NCI-H345 treated with DMSO at 0.1 percent for 48 hours (cell line): ENCODE measurements around the gene MLLT6.

ENCODE experiments used
- DNase-seq: peaks from one replicate; lab custom pipeline; 2025; ENCODE audit not compliant: unreplicated experiment; lab: John Stamatoyannopoulos, UW

Gene MLLT6

GRCh38 chr17:38753071-38753506, 48.0 kb downstream of the MLLT6 start:
- no peak for DNase-seq

DNA sequence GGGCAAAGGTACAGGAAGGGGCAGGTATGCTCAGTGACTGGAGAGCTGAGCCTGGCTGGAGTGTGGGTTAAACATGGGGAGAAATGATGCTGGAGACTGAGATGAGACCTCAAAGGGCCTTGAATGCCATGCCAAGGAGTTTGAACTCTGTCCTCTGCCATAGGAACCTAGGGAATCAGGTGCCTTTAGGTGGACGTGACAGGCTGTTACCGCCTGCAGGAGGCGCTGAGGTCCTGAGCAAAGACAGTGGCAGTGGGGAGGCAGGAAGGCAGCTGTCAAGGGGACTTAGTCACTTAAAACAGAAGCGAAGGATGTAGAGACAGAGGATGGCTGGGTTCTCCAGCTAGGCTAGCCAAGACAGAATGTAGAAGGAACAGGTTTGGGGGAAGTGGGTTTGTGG, 56.5 kb downstream of the MLLT6 start:
- DNase-seq: no peak

GRCh38 chr17:38762231-38762630, 57.2 kb downstream of the MLLT6 start:
- no peak for DNase-seq

- DNase-seq: no peak
These were observed 61.3 kb downstream of the MLLT6 start for GRCh38 chr17:38766341-38766740.

DNA sequence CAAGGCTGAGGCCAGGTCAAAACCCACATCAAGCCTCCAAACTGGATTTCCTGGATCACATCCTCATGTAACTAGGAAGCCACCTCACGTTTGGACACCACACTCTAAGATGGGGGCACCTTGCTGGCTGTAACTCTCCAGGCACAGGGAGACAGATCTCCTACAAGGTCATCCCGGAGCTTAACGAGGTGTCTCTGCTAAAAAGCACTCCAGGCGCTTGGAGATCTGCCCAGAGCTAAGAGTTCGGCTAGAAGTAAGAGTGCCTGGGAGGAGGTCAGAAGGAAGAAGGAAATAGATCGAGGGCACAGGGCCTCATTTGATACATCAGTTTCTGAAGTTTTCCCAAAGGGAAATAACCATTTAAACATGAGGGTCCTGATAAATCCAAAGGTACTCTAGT, 63.3 kb downstream of the MLLT6 start:
- no peak for DNase-seq

- DNase-seq: no peak
These were observed 68.2 kb downstream of the MLLT6 start for GRCh38 chr17:38773258-38773657.

DNA sequence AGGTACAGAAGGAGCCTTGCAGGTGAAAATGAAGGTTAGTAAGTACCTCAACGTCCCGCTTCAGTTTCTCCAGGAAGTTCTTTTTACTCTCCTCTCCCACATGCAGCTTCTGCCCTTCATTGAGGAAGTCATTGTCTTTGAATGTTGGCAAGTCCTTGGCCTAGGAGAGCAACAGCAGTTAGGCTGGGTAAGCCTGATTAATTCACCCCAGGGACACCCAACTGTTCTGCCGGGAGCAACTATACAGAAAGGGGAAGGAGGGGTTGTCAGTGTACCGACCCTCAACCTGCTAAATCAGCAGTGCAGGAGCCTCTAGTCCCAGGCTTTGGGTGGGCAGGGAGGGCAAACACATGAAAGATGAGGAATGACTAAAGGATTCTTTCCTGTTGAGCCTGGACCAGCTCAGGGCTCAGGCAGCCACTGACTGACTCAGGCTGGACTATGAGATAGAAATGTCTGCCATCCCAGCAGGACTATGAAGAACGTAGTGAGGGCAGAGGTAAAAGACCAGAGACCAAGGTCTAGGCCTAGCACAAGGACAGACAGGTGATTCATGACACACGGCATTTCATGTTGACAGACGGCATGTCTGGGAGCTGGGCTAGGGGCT, 72.7 kb downstream of the MLLT6 start:
- DNase-seq: no peak
